ENCODE results near the gene NIM1K.
A peak's percentile ranks its signal among the peaks of the same experiment; 100 is the strongest.
"Not testable (repeated sequence)": the region's sequence is repeated elsewhere in the genome, so short reads cannot be mapped to it uniquely, and the experiment has no call there.

Gene NIM1K

GRCh38 chr5:43192558-43193180, 644 bp downstream of the NIM1K start:
- peak; percentile 40 for DNase-seq

DNA sequence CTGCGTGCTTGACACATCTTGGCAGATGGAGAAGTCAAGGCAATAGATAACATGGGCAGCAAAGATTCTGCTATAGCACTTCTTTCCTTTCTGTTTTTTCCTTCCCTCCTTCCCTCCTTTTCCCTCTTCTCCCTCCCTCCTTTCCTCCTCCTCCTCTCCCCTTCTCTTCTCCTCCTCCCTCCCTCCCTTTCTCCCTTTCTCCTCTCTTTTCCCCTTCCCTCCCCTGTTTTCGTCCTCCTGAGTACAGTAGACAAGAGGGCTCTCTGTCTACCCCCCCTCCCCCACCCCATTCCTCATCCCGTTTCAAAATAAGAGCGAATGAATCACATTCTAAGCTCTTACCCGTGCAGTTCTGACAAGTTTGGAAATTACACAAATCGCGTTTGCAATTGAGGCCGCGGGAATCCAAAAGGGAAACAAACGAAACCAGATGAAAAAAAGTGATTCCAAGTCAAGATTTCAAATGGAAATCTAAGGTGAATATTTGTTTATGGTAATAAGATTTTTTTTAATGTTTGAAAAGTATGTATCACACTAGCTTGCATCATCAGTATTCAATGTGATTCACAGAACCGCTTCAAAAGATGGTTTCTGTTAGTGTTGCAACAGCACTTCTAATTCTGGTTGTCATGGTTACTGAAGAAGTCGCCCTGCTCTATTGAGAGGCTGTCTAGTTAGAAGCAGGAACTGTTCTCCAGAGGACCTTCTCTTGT, 1.3 kb downstream of the NIM1K start:
- peak; percentile 85 for DNase-seq

DNA sequence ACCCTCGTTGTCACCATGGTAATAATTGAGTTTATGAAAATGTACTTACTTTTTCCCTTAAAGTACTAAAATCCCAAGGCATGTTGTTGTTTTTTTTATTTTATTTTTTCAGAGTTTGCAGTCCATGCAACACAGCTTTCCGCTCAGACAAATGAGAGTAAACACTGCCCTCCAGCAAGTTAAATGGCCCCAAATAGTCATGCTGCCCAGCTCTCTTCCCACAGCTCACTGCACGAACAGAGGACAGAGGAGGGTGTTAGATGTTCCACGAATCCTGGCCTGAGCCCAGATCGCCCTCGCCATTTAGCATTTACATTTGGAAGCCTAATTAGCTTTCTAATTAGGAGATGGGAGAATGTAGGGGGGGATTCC, 1.9 kb downstream of the NIM1K start:
- DNase-seq: no peak

- DNase-seq: no peak
Observed at GRCh38 chr5:43195670-43196265, 3.7 kb downstream of the NIM1K start.

- no peak for DNase-seq
Observed at GRCh38 chr5:43197535-43197934, 5.5 kb downstream of the NIM1K start.

- DNase-seq: not testable (repeated sequence)
Observed at GRCh38 chr5:43201442-43201841, 9.4 kb downstream of the NIM1K start.

GRCh38 chr5:43202380-43202779, 10.4 kb downstream of the NIM1K start:
- DNase-seq: no peak

- DNase-seq: no peak
Observed at GRCh38 chr5:43203373-43203772, 11.3 kb downstream of the NIM1K start.

GRCh38 chr5:43204958-43205357, 12.9 kb downstream of the NIM1K start:
- no peak for DNase-seq

GRCh38 chr5:43207601-43208000, 15.6 kb downstream of the NIM1K start:
- no peak for DNase-seq

DNA sequence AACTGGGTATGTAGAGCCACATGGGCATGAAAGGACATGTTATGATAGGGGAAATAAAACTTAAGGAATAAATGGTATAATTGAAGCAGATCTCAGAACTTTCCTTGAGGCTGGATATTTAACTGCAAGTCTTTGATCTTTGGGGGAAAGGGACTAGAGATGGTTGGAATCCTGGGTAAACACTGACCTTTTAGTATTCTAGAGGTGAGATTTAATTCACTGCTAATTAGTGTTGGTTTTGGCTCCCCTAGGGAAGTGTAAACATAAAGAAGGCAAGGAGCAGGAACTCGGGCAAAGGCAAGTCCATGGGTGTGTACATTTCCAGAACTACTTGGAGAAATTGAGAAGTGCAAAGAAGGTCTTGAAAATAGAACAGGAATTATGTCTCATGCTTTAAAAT, 16.6 kb downstream of the NIM1K start:
- no peak for DNase-seq

DNA sequence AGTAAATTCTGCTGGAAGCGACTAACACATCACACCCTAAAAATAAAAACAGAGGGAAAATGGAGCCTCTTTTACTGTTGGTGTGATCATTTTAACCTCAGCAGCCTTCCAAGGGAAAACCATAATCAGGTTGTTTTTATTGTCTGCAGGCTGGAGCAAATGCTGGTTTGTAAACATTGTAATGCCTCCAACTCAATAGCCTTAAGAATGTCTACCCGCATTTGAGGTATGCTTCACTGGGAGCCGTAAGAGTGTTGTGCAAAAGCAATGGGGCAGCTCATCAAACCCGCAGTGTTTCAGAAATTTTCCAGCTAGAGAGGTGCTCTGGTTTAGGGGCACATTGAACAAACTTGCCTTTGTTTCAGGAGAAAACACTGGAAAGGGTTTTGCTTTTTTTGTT, 17.0 kb downstream of the NIM1K start:
- no peak for DNase-seq

GRCh38 chr5:43209833-43210232, 17.8 kb downstream of the NIM1K start:
- no peak for DNase-seq

- DNase-seq: no peak
Observed at GRCh38 chr5:43210570-43210969, 18.5 kb downstream of the NIM1K start.

DNA sequence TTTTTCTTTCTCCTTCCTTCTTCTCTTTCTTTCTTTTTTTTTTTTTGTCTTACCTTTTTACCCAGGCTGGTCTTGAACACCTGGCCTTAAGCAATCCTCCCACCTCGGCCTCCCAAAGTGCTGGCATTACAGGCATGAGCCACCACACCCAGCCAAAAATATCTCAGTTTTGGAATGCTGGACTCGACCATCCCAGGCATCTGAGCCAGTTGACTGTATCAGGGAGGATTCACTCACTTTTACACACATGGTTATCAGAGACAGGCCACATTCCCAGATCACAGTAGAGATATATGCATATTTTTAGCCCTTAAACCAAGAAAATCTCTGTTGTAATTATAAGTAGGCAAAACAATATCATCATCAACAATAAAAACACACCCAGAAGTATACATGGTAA, 21.9 kb downstream of the NIM1K start:
- DNase-seq: no peak

DNA sequence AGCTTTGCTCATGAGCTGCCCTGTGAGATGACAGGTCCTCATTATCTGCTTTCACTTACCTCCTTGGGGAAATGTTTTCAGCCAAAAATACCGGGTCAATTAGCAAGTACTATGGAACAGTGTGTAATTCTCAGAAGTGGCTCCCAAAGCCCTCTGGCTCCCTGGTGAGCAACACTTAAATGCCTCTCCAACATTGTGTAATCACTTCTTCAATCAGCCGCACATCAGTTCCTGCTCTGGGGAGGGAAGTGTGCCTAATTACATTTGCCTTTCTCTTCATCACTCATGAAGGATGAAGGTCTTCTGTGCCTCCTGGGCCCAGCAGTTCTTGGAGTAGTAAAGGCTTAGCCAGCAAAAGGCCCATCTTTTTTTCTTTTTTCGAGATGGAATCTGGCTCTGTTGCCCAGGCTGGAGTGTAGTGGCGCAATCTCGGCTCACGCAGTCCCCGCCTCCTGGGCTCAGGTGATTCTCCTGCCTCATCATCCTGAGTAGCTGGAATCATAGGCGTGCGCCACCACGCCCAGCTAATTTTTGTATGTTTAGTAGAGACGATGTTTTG, 23.1 kb downstream of the NIM1K start:
- no peak for DNase-seq

GRCh38 chr5:43216941-43217340, 24.9 kb downstream of the NIM1K start:
- DNase-seq: no peak

GRCh38 chr5:43219120-43219519, 27.1 kb downstream of the NIM1K start:
- no peak for DNase-seq

GRCh38 chr5:43221502-43221901, 29.5 kb downstream of the NIM1K start:
- no peak for DNase-seq

GRCh38 chr5:43225649-43226245, 33.7 kb downstream of the NIM1K start:
- DNase-seq: no peak

GRCh38 chr5:43227655-43228054, 35.6 kb downstream of the NIM1K start:
- no peak for DNase-seq

DNA sequence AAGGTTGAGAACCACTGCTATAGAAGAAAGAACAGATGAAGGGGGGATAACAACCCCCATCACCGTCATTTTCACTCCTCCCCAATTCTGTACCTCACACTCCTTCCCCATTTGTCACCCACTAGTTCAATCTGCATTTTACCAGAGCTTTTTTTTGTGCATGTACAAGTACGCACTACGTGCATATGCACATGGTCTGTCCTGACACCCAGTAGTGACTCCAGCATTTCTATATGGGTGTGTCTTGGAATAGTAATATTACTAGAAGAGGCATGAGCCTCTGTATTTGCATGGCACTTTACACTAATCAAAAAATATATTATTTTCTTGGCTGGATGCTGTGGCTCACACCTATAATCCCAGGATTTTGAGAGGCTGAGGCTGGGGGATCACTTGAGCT, 38.7 kb downstream of the NIM1K start:
- DNase-seq: no peak

DNA sequence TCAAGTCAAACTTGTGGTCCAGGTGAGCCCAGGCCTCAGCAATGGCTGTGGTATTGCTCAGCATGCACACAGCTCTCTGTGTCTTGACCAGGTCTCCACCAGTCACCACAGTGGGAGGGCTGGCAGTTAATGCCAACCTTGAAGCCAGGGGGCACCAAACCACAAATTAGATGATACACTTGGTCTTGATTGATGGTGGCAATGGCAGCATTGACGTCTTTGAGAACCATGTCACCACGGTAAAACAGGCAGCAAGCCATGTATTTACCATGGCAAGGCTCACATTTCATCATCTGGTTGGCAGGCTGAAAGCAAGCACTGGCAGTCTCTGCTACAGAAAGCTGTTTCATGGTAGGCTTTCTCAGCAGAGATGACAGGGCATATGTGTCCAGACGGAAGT, 40.0 kb downstream of the NIM1K start:
- no peak for DNase-seq
